Measurements from ENCODE around the gene ERAL1.
A peak's percentile ranks its signal among the peaks of the same experiment; 100 is the strongest.
"Not testable (repeated sequence)": the region's sequence is repeated elsewhere in the genome, so short reads cannot be mapped to it uniquely, and the experiment has no call there.

ERAL1 gene

DNA sequence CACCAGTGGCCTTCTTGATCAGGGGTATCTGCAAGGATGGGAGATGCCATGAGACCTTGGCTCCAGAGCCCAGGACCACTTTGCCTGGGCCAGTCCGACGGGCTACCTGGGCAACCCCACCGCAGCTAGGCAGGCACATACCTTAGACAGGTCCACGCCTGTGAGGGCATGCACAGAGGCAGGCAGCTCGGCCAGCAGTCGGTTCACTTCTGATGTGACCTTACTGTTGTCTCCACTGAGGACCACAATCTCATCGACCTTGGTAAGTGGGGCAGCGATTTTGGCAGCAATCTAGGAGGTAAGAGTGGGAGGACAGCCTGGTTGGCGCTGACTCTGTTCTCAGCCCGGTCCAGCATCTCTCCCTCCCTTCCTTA is 25.7 kb downstream of the ERAL1 start:
- no peak for DNase-seq

DNA sequence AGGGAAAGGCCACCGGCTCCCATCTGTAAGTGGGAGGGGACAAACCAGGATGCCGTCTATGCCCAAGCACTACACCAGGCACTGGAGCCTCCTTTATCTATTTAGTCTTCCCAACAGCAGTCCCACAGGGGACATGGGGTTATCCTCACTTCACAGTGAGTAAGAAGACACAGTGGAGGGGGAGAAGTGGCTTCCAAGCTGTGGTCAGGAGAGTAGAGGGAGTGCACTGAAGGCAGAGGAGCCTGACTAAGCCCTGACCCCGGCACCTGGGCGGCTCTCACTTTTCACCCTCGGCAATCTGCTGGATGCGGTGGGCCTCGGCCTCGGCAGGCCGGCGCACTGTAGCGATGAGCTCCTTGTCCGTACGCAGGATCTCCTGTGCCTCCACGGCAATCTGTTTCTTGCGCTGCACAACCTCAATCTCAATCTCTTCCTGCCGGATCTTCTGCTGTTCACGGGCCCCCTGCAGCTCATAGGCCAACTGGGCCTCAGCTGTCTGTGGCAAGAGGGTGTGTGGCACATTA is 26.8 kb downstream of the ERAL1 start:
- DNase-seq = no peak

DNA sequence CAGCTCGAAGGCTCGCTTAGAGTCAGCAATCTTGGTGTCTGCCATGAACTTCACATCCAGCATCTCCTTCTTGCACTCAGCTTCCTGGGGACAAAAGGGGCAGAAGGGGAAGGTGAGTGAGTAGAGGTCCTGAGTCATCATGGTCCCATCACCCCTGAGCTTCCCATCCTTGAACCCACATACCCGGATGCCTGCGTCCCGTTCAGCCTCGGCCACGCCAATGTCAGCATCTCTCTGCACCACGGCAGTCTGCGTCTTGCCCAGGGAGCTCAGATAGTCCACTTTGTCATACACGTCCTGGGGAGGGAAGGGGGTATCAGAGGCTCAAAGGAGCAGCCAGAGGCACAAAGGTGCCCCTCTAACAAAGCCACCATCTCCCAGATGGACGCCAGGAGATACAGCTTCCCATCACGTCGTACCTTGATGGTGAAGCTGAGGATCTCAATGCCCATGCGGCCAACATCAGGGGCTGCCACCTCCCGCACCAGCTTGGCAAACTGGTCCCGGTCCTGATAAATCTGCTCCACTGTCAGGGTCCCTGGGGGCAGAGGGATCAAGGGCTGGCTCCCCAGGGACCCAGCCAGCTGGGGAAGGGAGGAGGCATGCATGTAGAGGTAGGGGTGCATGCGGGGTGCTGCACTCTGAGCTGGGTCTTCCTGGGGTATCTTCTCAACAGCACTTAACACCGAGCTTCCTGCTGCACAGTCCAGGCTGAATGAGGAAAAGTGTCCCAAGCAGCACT is 27.5 kb downstream of the ERAL1 start:
- no peak for DNase-seq

DNA sequence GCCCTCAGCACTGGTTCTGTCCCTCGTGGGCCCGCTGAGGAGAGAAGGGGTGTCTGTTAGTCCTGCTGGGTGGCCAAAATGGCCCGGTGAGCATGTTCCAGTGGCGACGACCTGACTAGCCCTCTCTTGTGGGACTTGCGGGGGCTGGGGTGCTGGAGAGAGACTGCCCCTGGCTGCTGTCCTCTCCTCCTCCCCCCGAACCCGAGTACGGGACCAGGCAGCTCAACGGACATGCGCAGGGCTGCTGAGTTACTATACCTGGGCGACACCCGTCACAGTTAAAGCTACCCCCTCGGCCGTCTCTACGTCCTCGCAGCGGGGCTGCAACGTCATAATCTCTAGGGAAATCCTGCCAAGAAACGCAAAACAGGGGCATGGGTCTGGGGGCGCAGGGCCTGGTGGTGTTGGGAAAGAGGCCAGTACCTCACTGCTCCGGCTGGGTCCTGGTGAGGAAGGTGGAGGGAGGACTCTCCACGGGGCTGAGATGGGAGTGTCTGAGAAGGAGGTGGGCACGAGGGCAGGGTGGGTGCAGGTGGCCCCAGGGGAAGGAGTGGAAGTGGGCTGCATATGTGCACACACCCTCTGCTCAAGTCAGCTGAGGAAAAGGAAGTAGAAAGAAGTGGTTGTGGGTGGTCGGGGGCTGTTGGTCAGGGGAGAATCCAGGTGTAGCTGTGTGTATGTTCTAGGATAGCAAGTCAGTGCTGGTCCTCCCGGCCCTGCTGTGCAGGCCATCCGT is 29.3 kb downstream of the ERAL1 start:
- DNase-seq = no peak

DNA sequence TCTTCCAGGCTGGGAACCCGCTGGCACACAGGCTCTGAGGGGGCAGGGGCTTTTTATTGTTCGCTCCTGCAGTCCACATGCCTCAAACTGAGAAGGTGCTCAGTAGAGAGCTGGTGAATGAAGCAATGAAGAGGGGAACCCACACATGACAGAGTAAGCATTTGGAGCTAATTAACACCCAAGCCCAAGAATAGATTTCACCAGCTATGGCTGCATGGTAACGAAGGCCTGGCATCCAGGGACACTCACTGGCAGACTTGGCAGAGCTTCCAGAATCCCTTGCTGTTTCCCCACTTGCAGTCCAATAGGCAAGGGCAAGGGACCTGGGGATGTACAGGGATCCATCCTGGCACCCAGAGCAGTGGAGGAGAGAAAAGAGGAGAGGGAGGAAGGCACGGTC is 30.5 kb downstream of the ERAL1 start:
- no peak for DNase-seq

DNA sequence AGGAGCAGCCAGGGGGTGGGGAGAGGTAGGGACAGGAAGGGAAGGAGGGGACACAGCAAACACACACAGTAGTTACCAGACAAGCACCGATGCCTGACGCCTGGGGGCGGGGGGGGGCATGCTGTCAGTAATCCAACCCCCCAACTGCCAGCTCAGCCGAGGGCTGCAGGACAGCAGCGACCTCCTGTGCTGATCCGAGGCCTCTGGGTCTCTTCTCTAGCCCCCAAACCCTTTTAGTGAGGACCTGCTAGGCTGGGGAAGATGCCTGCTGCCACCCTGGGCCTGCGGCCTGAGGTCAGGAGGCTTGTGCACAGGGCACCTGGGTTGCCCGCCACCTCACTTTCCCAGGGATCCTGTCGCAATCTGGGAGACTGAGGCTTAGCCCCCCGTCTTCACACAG is 31.1 kb downstream of the ERAL1 start:
- no peak for DNase-seq

DNA sequence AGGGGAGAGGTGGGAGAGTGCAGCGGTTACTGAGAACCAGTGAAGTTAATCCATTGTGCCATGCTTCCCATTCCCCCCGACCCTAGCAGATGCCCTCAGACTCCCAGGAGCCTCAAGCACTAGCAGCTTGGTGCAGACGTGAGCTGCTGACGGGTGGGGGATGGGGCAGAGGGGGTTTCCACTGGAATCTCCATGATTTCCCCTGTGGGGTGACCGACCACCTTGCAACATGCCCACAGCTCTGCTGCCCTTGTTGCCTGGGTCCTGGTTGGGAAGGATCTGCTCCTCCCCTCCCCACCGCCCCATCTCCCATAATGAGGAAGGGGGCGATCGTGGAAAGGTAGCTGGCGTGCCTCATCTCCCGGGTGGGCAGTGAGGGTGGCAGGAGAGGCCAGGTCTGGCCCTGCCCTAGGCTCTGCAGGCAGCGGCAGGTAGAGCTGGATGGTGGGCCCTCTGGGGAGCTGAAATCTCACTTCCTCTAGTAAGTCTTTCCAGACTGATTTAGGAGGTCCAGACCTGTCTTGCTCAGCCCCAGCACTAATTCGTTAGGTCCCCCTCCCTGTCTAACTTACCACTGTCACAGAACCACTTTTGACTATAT is 33.2 kb downstream of the ERAL1 start:
- no peak for DNase-seq

DNA sequence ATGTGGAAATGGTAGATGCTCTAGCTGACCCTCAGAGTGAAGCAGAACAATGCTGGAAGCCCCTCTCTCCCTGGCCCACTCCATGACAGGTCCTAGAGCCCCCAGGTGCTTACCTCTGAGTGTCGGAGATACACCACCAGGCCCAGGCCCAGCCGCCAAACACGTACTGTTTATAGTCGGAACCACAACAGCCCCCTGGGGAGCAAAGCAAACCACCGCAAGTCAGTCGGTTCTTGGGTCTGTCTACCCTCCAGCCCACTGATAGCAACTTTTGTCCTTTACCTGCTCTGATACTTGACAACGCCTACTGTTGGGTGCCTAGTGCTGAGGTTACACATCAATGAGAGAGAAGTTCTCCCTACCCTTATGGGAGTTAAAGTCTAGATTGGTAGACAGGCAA is 34.0 kb downstream of the ERAL1 start:
- no peak for DNase-seq

DNA sequence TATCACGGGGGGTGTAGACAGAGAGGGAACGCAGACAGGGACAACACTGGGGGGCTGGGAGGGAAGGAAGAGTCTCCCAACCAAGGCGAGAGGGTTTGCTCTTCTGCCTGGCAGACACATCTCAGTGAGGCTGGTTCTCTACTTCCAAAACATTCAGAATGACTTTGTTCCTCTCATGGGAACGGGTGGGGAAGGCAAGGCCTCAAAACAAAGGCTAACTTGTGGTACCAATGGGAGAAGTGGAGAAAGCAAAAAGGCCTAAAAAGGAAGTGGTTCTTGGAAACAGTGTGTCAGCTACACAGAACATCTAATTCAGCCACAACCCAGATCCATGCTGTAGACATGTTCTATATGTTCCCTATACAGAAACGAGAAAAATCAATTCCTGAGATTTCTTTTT is 35.2 kb downstream of the ERAL1 start:
- no peak for DNase-seq

DNA sequence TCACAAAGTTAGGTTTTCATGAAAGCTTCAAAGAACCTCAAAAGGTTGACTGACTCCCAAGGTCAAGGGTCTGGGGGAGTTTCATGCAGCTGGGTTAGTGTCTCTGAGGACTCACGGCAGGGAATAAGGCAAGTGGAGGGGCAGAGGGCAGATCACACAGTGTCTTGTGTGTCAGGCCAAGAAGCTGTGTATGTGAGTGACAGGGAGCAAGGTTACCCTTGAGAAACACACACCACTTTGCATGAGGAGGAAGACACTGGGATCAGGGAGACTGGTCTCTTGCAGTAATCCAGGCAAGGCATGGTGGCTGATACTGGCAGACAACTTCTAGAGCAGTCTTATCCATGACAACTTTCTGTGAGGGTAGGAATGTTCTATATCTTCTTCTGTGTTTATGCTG is 36.4 kb downstream of the ERAL1 start:
- no peak for DNase-seq

DNA sequence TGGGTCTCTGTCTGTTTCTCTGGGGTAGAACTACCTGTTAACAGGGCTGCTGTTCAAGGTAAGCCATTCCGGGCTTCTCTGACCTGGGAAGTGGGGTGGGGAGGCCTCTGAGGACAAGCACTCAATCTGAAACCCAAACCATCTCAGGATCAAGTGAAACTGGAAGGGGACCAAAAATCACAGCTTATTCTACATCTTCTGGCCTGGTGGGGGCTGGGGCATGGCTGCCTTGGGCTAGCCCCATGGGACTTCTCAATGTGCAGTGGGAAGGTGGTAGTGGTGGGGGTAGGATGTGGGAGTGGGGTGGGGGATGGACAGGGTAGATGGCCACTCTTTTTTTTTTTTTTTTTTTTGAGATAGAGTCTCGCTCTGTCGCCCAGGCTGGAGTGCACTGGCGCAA is 37.2 kb downstream of the ERAL1 start:
- DNase-seq = no peak

DNA sequence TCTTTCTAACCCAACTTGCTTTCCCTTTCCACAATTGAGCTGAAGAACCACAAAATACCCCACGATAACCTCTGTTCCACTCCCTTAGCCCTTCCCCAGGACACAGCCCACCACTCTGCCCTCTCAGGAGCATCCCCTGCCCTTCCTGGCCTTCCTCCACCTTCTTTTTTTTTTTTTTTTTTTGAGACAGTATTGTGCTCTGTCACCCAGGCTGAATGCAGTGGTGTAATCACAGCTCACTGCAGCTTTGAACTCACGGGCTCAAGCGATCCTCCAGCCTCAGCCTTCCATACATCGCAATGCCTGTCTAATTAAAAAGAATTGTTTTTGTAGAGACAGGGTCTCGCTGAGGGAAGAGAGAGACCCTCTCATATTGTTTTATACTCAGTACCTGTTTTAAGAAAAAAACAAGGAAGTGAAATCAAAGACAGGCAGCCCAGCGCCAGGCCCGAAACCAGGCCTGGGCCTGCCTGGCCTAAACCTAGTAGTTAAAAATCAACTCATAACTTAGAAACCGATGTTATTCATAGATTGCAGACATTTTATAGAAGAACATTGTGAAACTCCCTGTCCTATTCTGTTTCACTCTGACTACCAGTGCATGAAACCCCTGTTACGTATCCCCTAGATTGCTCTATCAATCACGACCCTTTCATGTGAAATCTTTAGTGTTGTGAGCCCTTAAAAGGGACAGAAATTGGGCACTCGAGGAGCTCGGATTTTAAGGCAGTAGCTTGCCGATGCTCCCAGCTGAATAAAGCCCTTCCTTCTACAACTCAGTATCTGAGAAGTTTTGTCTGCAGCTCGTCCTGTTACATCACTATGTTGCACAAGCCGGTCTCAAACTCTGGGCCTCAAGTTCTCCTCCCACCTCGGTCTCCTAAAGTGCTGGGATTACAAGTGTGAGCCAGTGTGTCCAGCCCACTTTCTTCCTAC is 38.7 kb downstream of the ERAL1 start:
- not testable (repeated sequence) for DNase-seq

DNA sequence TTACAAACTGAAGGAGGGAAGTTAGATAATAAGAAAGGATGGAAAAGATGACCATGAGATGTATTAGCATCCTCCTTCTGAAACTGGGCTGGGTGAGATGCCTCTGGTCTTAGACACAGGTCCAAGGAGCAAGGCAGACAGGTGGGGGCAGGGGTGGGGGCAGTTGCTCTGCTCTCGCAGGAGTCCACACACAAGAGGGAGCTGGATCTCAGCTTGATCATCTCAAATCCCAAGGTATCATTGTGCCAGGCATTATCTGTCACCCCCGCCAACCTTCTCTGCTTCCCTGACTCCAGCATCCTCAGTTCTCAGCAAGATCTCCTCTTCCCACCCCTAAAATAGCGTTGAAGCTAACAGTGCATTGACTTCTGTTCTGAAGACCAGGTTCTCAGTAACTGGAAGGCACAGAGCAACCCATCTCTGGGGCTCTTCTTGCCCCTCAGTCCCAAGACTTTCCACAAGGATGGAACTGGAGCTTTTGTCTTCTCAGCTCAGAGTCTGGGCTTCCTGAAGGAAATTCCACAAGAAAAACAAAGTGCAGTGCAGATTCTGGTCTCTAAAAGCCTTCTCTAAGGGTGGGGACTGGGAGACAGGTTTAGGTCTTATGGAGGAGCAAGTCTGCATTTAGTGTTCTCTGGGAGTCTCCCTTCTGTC is 41.1 kb downstream of the ERAL1 start:
- DNase-seq = no peak

DNA sequence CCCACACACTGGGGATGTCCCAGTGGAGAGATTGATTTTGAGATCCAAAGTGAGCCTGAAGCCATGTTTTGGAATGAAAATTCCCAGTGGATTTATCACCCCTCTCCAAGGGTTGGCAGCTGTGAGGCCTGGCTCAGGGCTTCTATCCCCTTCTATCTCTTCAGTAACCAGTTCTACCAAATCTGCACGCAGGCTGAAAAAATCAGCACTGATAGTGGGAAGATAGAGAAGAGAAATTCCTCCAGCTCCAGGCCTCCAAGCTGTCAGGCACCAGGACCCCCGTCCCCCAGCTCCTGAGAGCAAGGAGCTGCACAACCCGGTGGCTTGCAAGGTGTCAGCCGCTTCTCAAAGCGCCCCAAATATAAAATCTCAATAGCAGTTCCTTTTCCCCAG is 41.7 kb downstream of the ERAL1 start:
- no peak for DNase-seq

DNA sequence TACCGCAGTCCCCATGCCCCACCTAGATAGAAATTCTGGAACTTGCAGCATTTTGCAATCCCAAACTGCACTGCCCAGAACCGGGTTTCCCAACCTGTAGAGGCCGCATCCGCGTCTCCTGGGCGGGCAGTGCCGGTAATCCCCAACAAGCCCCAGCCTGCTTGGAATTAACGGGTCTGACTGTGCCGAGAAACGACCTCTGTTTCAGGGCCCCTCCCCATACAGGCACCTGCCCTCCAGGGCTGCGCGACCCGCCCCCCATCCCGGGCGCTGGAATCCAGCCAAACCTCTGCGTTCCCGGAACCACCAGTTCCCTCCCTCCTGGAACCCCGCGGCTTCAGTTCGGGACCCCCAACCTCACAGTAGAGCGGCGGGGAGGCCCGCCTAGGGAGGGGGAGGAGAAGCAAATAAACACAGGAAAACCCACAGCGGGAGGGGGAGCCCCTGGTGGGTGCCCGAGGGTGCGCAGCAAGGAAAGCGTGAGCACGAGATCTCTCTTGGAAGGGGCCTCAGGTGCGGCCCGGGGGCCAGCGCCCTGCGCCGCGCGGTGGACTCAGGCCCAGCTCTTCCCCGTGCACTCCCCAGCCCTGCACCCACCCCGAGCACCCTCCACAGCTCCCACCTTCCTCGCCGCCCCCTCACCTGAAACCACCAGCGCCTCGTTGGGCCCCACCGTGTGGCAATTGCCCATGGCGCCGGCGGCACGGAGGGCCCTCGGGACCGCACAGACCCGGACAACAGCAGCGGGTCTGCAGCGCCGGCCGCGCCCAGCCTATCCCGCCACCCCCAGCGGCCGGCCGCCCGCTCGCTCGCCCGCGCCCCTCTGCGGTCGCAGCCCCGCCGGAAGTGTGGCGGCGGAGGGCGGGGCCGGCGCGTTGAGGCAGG is 42.3 kb downstream of the ERAL1 start, which contains the start of gene FLOT2:
FLOT2 (minus strand) TSS at position 850 of the 885 bp plus-strand sequence; CDS start at position 691, 159 bp downstream.
- DNase-seq = peak; percentile 64

DNA sequence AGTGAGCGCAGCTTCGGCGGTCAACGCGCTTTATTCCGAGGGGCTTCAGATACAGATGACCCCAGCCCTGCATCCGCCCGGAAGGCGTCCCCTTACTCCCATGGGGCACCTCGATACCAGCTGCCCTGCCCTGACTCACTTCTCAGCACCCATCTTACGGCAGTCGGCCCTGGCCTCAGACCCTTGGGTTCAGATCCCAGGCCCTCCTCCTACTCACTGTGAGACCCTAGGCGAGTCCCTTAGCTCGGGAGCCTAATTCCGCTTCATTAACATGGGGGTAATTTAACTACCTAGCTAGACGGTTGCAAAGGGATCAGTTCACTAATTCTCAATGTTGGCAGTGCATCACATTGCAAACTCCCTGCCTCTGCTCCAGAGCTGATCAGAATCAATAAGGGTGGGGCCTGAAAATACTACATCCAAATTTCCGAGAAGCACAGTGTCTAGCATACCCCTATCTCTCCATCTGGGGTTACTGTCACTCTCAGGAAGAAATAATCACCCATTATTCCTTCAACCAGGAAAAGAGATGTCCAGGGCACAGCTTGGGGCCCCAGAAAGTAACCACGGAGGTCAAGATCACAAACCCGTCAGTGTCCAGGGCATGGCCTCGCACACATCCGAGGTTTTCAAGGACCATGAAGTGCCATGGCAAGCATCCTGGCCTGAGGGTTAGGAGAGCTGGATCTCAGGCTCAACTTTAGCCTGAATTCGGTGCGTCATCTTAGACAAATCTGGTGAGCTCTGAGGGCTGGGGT is 43.1 kb downstream of the ERAL1 start:
- peak; percentile 47 for DNase-seq

DNA sequence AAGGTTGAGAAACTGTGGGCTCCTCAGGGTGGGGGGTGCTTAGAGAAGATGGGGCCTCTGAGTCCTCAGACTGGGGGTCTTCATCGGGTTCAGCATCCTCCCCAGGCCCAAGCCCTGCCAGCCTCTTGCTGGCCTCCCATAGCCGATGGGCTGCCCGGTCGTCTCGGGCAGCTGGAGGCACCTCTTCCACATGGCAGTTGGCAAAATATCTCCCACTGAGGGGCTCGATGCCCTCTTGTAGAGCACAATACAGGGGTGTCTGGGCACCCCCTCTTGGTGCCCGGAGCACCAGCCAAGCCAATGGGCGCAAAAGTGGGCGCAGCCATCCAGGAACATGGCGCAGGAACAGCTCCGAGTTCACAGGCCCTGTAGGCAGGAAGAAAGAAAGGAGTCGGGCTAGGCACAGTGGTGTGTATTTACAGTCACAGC is 43.7 kb downstream of the ERAL1 start:
- no peak for DNase-seq

DNA sequence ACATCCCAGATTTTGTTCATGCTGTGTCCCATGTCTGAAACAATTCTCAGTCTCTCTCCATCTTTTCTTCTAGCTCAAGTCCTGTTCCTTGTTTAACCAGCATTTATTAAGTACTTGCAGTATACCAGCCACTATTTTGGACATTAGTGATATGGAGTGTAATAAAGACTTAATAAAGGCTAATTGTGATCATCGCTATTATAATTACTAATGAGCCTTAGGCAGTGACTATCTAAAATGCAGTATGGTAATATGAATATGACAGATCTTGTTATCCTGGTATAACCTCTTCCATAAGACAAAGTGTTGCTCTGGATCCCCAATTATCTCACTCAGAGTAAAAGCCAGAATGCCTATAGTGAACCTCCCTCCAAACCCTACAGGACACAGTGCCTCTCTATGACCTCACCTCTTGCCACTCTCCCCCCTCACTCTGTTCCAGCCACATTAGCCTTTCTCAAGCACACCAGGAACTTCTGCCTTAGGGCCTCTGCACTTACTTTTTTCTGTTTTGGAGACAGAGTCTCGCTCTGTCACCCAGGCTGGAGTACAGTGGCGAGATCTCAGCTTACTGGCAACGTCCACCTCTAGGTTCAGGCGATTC is 44.5 kb downstream of the ERAL1 start:
- DNase-seq = no peak

DNA sequence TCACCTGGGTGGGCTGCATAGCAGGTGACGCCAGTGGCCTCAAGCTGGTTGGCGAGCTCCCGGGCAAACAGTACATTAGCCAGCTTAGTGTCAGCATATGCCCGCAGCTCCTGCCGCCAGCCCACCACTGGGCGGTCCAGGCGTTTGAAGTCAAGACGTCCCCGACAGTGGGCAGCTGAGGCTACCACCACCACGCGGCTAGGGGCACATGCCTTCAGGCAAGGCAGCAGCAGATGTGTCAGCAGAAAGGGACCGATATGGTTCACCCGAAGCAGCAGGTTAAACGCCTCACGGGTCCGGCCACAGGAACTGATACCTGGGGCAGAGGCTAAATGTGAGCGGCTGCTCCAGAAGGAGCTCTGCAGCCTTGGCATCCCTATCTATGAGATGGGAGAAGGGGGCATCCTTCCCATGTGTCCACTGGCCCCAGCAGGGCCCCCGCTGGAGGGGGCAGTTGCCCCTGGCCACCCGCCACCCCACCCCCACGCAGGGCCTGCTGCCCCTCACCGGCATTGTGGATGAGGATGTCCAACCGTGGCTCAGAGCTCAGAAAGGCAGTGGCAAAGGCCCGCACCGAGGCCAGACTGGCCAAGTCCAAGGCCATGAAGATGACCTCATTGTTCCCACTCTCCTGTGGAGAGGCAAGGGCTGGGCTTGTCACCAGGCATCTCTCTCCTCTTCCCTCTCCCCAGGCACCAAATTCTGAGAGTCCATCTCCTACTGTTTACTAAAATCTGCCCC is 46.3 kb downstream of the ERAL1 start:
- no peak for DNase-seq
